Lower lobe of right lung (tissue), 2 donors: Measurements from ENCODE around the gene PPOX. TPM values are rescaled to one million over a fixed set of nuclear protein-coding genes. Genes with fewer than 3 reads are reported as not detected.

ENCODE experiments used
- ATAC-seq, 2 donors: fragments of 200-7000 bp; cut with Tn5 transposase; one replicate each; pipeline ENCODE4 v1.9.1; 2020 to 2022; ENCODE audit warnings: mild to moderate bottlenecking in 2 of 2, moderate library complexity in 2 of 2
- DNase-seq: peaks from one replicate; pipeline ENCODE4 v3.0.0-alpha.2; 2020
- H3K27ac ChIP-seq: fragments of 200-600 bp; one replicate; pipeline ENCODE4 v1.8.0; 2022
- H3K27me3 ChIP-seq: fragments of 200-600 bp; one replicate; pipeline ENCODE4 v1.8.0; 2022; ENCODE audit warnings: low read depth
- H3K36me3 ChIP-seq: fragments of 200-600 bp; one replicate; pipeline ENCODE4 v1.8.0; 2022; ENCODE audit warnings: mild to moderate bottlenecking
- H3K4me1 ChIP-seq: fragments of 200-600 bp; one replicate; pipeline ENCODE4 v1.8.0; 2022
- H3K4me3 ChIP-seq: fragments of 200-600 bp; one replicate; pipeline ENCODE4 v1.8.0; 2022; ENCODE audit warnings: mild to moderate bottlenecking
- H3K9me3 ChIP-seq: fragments of 200-600 bp; one replicate; pipeline ENCODE4 v1.8.0; 2022
- intact Hi-C: fragments of 100-400 bp; cut with DNase I; formaldehyde crosslinking; loops from one replicate; pipeline ENCODE4 v1.11.0; 2022
- total RNA-seq: library from RNA; stranded (reverse); fragmentation: NEBNext Ultra II Directional; extraction: Animal tissue kit (Norgen Biotek cat#: 25700); gene quantifications from one replicate; pipeline ENCODE4 v1.2.1, GENCODE V29; 2021
- TF ChIP-seq, protein P1 (sequence below): fragments of 200-600 bp; IDR thresholded peaks from one replicate; pipeline ENCODE4 v1.8.0; 2022; ENCODE audit warnings: antibody characterized with exemption, mild to moderate bottlenecking
- donor health status: DM: no; HTN: yes; CAD: no; lungs with severe emphysema.

The PPOX gene
- total RNA-seq, 1 donor from 2014 or later = 24.1 TPM

DNA sequence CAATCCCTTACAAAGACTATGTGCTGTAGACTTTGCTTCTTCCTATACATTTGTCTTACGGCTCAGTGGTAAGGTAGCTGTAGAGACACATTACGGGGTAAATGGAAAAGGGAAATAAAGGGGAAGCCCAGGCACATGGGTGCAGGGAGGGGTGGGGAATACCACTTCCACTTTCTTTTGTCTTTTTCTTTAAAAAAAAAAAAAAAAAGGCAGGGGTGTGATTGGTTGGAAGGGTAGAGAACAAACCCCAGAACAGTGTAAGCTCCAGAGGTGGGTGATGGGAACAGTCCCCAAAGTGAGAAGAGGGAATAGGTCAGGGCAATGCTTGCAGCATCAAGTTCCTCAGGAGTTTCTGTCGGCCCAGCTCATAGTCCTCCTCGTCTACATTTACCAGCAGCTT, 44.4 kb upstream of the PPOX start:
- intact Hi-C loops = no loop called here

DNA sequence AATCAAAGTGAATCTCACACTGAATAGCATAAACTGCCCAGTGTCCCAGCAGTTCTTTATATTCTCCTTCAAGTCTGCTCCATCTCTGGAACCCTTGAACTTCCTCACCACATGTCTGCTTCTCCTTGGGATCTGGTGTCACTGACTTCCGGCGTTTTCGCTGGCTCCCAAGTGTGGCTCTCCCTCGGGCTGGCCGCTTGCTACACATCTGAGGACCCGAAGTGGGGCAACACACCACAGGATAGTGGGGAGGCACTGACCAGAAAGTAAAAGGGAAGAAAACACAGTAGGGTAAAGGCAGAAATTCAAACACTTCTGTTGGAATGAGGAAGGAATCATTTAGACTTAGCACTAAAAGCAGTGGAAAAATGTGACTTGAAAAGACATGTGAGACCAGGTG, 43.3 kb upstream of the PPOX start:
- H3K4me3 ChIP-seq = no peak overlapping the region
- H3K9me3 ChIP-seq = no peaks in the 10 kb centered on the region
- TF ChIP-seq, protein P1, sequence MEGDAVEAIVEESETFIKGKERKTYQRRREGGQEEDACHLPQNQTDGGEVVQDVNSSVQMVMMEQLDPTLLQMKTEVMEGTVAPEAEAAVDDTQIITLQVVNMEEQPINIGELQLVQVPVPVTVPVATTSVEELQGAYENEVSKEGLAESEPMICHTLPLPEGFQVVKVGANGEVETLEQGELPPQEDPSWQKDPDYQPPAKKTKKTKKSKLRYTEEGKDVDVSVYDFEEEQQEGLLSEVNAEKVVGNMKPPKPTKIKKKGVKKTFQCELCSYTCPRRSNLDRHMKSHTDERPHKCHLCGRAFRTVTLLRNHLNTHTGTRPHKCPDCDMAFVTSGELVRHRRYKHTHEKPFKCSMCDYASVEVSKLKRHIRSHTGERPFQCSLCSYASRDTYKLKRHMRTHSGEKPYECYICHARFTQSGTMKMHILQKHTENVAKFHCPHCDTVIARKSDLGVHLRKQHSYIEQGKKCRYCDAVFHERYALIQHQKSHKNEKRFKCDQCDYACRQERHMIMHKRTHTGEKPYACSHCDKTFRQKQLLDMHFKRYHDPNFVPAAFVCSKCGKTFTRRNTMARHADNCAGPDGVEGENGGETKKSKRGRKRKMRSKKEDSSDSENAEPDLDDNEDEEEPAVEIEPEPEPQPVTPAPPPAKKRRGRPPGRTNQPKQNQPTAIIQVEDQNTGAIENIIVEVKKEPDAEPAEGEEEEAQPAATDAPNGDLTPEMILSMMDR = no peak
- DNase-seq = peak; percentile 57
- H3K4me1 ChIP-seq = peaks cover 61% of the 10 kb centered on the region
- no peak overlapping the region for H3K27ac ChIP-seq
- H3K27me3 ChIP-seq = no peaks in the 10 kb centered on the region
- no peak for ATAC-seq
- peaks cover 87% of the 10 kb centered on the region for H3K36me3 ChIP-seq
- intact Hi-C loops = no loop called here

More for the DNA sequence above, 44.4 kb upstream of the PPOX start:
- TF ChIP-seq, protein P1 = no peak
- Histone ChIP-seq H3K36me3 (peaks cover 76% of the 10 kb centered on the region), H3K4me3 (no peak overlapping the region), H3K27me3 (no peaks in the 10 kb centered on the region), H3K4me1 (peaks cover 54% of the 10 kb centered on the region), H3K9me3 (no peaks in the 10 kb centered on the region), H3K27ac (no peak overlapping the region)
- no peak for DNase-seq
- peak in 1 of 2 donors; percentile 57 for ATAC-seq

DNA sequence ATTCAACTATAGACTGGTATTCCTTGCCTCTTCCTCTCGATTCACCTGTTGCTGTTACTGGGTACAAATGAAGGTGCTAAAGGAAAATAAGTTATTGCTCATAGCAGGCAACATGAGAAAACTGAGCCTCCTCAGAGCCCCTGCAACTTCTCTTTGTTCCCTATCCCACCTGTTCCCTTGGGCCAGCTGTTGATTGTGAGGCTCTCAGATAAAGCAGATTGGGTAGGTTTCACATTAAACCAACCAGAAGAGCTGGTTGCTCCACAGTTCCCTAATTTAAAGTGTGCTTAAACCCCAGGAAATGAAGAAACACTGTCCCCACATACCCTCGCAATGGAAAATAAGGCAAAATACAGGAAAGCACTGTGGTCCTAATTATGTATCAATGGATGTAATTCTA, 38.6 kb upstream of the PPOX start:
- Histone ChIP-seq H3K27me3 (no peaks in the 10 kb centered on the region), H3K27ac (peak overlapping the region; percentile 25), H3K9me3 (no peaks in the 10 kb centered on the region), H3K36me3 (peaks cover 67% of the 10 kb centered on the region), H3K4me1 (peaks cover 52% of the 10 kb centered on the region), H3K4me3 (no peak overlapping the region)
- DNase-seq (no peak), ATAC-seq (no peak)
- intact Hi-C loops = no loop called here
- TF ChIP-seq, protein P1 = no peak

DNA sequence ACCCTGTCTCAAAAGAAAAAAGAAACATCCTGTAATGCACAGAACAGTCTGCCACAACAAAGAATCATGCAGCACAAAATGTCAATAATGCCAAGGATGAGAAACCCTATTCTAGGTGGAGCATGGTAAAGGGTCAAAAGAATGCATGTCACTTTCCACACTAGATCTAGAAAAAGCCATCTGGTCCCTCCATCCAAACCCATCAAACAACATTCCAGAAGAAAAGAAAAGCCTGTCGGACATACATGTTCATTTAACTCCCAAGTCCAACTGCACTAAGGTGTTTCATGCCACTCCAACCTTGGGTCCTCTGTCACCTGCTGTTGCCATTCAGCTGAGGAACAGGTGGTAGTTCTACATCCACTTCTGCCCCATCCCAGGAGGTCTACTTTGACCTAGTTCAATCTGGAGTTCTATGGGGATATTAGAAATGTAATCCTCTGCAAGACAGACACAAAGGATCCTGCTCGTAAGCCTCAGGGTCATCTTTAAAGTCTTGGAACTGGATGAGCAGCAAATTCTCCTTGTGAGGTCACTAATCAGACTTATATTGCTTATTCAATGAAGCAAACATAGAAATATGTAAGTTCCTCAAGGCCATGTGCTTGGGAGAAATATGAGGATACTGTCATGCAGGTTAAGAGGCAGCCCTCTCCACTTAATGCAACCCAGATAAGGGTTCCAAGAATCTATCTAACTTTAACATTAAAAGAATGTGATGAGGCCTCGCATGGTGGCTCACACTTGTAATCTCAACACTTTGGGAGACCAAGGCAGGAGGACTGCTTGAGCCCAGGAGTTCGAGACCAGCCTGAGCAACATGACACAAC, 37.4 kb upstream of the PPOX start:
- no peak for DNase-seq
- Histone ChIP-seq H3K27me3 (no peaks in the 10 kb centered on the region), H3K36me3 (peaks cover 55% of the 10 kb centered on the region), H3K4me1 (peaks cover 53% of the 10 kb centered on the region), H3K27ac (no peak overlapping the region), H3K4me3 (no peak overlapping the region), H3K9me3 (no peaks in the 10 kb centered on the region)
- TF ChIP-seq, protein P1 = no peak
- no peak for ATAC-seq
- intact Hi-C loops = no loop called here

DNA sequence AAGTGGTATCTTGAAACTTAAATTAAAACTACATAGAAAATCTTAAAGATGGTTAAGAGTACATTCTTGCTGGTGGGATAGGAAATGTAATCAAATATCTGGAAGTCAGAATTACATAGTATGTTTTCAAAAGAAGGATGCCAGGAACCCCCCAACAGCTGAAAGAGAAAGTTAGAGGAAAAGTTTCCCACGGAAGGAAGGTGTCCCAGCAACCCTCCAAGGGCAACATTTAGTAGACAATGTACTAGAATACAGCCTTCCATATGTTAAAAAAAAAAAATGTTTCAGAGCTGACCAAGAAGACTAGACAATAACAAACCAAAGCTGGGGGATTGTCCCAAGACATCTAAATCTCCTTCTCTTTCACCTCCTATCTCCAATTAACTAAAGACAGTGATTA, 36.0 kb upstream of the PPOX start:
- no peak overlapping the region for H3K27ac ChIP-seq
- peaks cover 40% of the 10 kb centered on the region for H3K36me3 ChIP-seq
- no peaks in the 10 kb centered on the region for H3K27me3 ChIP-seq
- intact Hi-C loops = no loop called here
- DNase-seq (no peak), ATAC-seq (no peak)
- no peaks in the 10 kb centered on the region for H3K9me3 ChIP-seq
- H3K4me1 ChIP-seq = peaks cover 60% of the 10 kb centered on the region
- H3K4me3 ChIP-seq = no peak overlapping the region
- TF ChIP-seq, protein P1 = no peak
